SK-N-SH (cell line): ENCODE measurements around the gene MAP7D3.

Source experiments
- CHD2 ChIP-seq: fragments of 150-350 bp; IDR thresholded peaks from 2 replicates; pipeline ENCODE4 v1.6.1; 2018; ENCODE audit warnings: low read length; ENCODE audit not compliant: partially characterized antibody
- CTCF ChIP-seq: fragments of 200-600 bp; sonication (generic); IDR thresholded peaks from 2 replicates; pipeline ENCODE4 v1.6.1; 2017; ENCODE audit warnings: antibody characterized with exemption, mild to moderate bottlenecking, moderate library complexity
- EP300 ChIP-seq, 2 experiments: IDR thresholded peaks; 2 replicates each; pipeline versions ENCODE4 v1.4.0 to v1.6.1; 2012; ENCODE audit warnings: borderline replicate concordance in 1 of 2, low read depth in 1 of 2, low read length in 1 of 2
- FOXM1 ChIP-seq: IDR thresholded peaks from 2 replicates; pipeline ENCODE4 v1.4.0; 2012; ENCODE audit warnings: low read depth, mild to moderate bottlenecking
- MXI1 ChIP-seq: IDR thresholded peaks from 2 replicates; pipeline ENCODE4 v1.6.1; 2012; ENCODE audit warnings: mild to moderate bottlenecking, low read depth, low read length, improper control_type of control experiment
- POLR2AphosphoS5 ChIP-seq: IDR thresholded peaks from 2 replicates; pipeline ENCODE4 v1.6.1; 2012; ENCODE audit warnings: low read depth, low read length
- REST ChIP-seq: IDR thresholded peaks from 2 replicates; pipeline ENCODE4 v1.6.1; 2012; ENCODE audit warnings: mild to moderate bottlenecking, low read depth, low read length, moderate library complexity
- RFX5 ChIP-seq: IDR thresholded peaks from 2 replicates; pipeline ENCODE4 v1.6.1; 2012; ENCODE audit warnings: mild to moderate bottlenecking, improper control_type of control experiment, low read length
- TAF1 ChIP-seq: IDR thresholded peaks from 2 replicates; pipeline ENCODE4 v1.6.1; 2012; ENCODE audit warnings: low read depth, mild to moderate bottlenecking, low read length, moderate library complexity, borderline replicate concordance
- YY1 ChIP-seq: IDR thresholded peaks from 2 replicates; pipeline ENCODE4 v1.4.0; 2012; ENCODE audit warnings: low read depth, mild to moderate bottlenecking

GRCh38 chrX:136220540-136220939 lies 30.7 kb downstream of the MAP7D3 start:
- TF ChIP-seq CTCF: no peak
- no peak for TF ChIP-seq EP300 (IDR thresholded peaks at IDR 0.05; ENCODE audit: borderline replicate concordance in 1 of 2, low read depth in 1 of 2, low read length in 1 of 2)
- TF ChIP-seq RFX5: no peak
- no peak for TF ChIP-seq REST
- no peak for TF ChIP-seq TAF1
- TF ChIP-seq POLR2AphosphoS5: no peak
- TF ChIP-seq FOXM1: no peak
- no peak for TF ChIP-seq YY1
- no peak for TF ChIP-seq MXI1
- TF ChIP-seq CHD2: no peak
